ENCODE results near the gene CRIM1. TPM values are rescaled to one million over a fixed set of nuclear protein-coding genes. Genes with fewer than 3 reads are reported as not detected.

The CRIM1 gene
- total and polyA plus RNA-seq, 4 donors = 24.3 to 119 (median 58.4) TPM

DNA sequence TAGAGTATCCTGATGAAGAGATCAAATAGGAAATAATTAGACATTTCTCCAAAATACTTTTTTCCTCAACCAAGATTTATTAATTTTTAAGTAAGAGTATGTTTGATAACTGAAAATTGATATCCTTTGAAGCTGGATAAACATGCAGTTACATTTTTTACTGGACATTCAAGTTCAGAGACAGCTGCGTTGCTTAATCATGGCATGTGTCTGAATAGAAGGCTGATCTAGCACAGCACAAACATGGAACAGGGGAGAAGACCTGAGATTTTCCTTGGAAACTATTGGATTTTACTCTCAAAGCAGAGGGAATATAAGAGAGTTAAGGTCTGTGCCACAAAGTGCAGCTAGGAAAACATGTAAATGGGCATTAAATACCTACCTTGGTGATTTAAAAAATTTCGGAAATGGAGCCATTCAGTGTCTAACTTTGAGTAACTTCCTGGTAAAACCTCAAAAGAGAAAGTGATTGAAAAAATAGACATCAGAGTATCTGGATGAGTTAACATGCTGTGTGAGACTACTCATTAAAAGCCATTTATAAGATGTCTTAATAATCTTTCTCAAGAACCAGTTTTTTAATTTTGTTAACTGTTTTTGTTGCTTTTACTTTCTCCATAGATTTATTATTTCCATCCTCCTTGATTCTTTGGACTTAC is 31.8 kb downstream of the CRIM1 start:
- TF ChIP-seq, protein P1, sequence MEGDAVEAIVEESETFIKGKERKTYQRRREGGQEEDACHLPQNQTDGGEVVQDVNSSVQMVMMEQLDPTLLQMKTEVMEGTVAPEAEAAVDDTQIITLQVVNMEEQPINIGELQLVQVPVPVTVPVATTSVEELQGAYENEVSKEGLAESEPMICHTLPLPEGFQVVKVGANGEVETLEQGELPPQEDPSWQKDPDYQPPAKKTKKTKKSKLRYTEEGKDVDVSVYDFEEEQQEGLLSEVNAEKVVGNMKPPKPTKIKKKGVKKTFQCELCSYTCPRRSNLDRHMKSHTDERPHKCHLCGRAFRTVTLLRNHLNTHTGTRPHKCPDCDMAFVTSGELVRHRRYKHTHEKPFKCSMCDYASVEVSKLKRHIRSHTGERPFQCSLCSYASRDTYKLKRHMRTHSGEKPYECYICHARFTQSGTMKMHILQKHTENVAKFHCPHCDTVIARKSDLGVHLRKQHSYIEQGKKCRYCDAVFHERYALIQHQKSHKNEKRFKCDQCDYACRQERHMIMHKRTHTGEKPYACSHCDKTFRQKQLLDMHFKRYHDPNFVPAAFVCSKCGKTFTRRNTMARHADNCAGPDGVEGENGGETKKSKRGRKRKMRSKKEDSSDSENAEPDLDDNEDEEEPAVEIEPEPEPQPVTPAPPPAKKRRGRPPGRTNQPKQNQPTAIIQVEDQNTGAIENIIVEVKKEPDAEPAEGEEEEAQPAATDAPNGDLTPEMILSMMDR (IDR thresholded peaks at IDR 0.05; ENCODE audit: control extremely low read depth, extremely low read depth) = no peak
- DNase-seq = no peak
- 54 to 66% methylated on average over 2 of the region's 2 CpGs for WGBS, 2 donors
- H3K27ac ChIP-seq (ENCODE audit: low read depth in 1 of 2, low read length in 1 of 2) = no peak overlapping the region
- no peak overlapping the region for H3K9ac ChIP-seq (ENCODE audit: insufficient read depth in 1 of 2, low read length in 2 of 2)
- H3K4me1 ChIP-seq (ENCODE audit: control insufficient read depth in 5 of 5, insufficient read depth in 5 of 5, low read length in 5 of 5) = peaks cover 5 to 18% (median 12%) of the 10 kb centered on the region in 5 donors
- no peaks in the 10 kb centered on the region for H3K27me3 ChIP-seq (ENCODE audit: control insufficient read depth in 3 of 3, insufficient read depth in 3 of 3, low read length in 2 of 3)
- no peak for ATAC-seq (ENCODE audit: insufficient read depth, low FRiP score)
- H3K4me3 ChIP-seq = no peak overlapping the region
- H3K9me3 ChIP-seq (ENCODE audit: control insufficient read depth in 4 of 4, insufficient read depth in 3 of 4, low read length in 3 of 4) = no peaks in the 10 kb centered on the region
- H3K36me3 ChIP-seq (ENCODE audit: control insufficient read depth in 4 of 4, insufficient read depth in 4 of 4, low read length in 4 of 4) = no peaks in the 10 kb centered on the region

DNA sequence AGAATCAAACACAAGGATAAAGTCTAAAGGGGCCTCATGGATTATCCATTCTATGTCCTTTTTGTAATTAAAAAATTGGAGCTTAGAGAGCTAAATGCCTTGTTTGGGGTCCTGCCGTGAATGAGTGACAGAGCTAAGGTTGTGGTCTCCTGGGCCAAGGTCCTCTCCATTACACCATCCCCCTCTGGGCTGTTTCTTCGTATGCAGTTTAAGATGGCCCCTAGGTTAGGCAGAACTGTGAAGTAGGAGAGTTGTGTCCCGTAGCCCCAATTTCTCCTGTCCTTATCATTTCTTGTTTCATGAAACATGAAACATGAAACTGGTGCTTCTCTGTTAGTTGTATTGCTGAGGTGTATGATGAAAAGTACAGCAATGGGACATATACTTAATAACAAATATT is 32.9 kb downstream of the CRIM1 start:
- H3K27ac ChIP-seq (ENCODE audit: low read depth in 1 of 2, low read length in 1 of 2) = peak overlapping the region in 1 of 2 donors; percentile 27
- no peak for ATAC-seq (ENCODE audit: insufficient read depth, low FRiP score)
- no peak overlapping the region for H3K4me3 ChIP-seq
- no peaks in the 10 kb centered on the region for H3K9me3 ChIP-seq (ENCODE audit: control insufficient read depth in 4 of 4, insufficient read depth in 3 of 4, low read length in 3 of 4)
- H3K27me3 ChIP-seq (ENCODE audit: control insufficient read depth in 3 of 3, insufficient read depth in 3 of 3, low read length in 2 of 3) = no peaks in the 10 kb centered on the region
- no peaks in the 10 kb centered on the region for H3K36me3 ChIP-seq (ENCODE audit: control insufficient read depth in 4 of 4, insufficient read depth in 4 of 4, low read length in 4 of 4)
- DNase-seq = no peak
- WGBS, 2 donors = 92% methylated on average over 3 of the region's 3 CpGs
- H3K9ac ChIP-seq (ENCODE audit: insufficient read depth in 1 of 2, low read length in 2 of 2) = no peak overlapping the region
- peaks cover 6 to 23% (median 12%) of the 10 kb centered on the region in 5 donors for H3K4me1 ChIP-seq (ENCODE audit: control insufficient read depth in 5 of 5, insufficient read depth in 5 of 5, low read length in 5 of 5)
- TF ChIP-seq, protein P1 (IDR thresholded peaks at IDR 0.05; ENCODE audit: control extremely low read depth, extremely low read depth) = no peak

DNA sequence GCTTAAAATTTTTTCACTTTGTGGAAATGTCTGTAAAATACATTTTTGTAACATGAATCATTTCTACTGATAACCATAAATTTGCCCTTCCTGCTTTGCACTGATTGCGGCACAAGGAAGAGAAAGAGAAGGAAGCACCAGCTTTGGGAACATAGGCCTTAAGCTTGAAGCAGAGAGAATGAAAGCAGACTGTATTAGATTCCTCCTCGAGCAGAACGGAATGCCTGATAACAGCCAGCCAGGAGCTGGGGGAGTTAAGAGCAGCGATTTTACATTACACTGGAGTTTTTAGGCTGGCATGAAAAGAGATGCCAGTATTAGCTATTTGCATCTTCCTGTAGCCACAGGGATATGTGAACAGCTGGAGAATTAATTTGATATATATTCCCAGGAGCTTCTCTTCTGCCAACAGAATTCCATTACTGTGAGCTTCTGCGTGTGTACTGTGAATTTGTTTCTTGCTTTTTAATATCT is 33.5 kb downstream of the CRIM1 start:
- WGBS, 2 donors = 51 to 76% methylated on average over 5 of the region's 5 CpGs
- no peaks in the 10 kb centered on the region for H3K9me3 ChIP-seq (ENCODE audit: control insufficient read depth in 4 of 4, insufficient read depth in 3 of 4, low read length in 3 of 4)
- TF ChIP-seq, protein P1 (IDR thresholded peaks at IDR 0.05; ENCODE audit: control extremely low read depth, extremely low read depth) = no peak
- H3K9ac ChIP-seq (ENCODE audit: insufficient read depth in 1 of 2, low read length in 2 of 2) = no peak overlapping the region
- peak overlapping the region in 1 of 2 donors; percentile 45 for H3K27ac ChIP-seq (ENCODE audit: low read depth in 1 of 2, low read length in 1 of 2)
- H3K4me1 ChIP-seq (ENCODE audit: control insufficient read depth in 5 of 5, insufficient read depth in 5 of 5, low read length in 5 of 5) = peaks cover 6 to 27% (median 12%) of the 10 kb centered on the region in 5 donors
- no peaks in the 10 kb centered on the region for H3K36me3 ChIP-seq (ENCODE audit: control insufficient read depth in 4 of 4, insufficient read depth in 4 of 4, low read length in 4 of 4)
- DNase-seq (peak; percentile 25 to 66 (median 62)), ATAC-seq (ENCODE audit: insufficient read depth, low FRiP score) (peak; percentile 51)
- no peaks in the 10 kb centered on the region for H3K27me3 ChIP-seq (ENCODE audit: control insufficient read depth in 3 of 3, insufficient read depth in 3 of 3, low read length in 2 of 3)
- no peak overlapping the region for H3K4me3 ChIP-seq

Measured in lung (tissue), 12 donors.